Tibial artery (tissue), 4 donors: ENCODE data around the gene INO80.

Source experiments
- DNase-seq, 2 donors: peaks; one replicate each; pipeline ENCODE4 v3.0.0-alpha.2; 2019
- H3K27ac ChIP-seq, 2 donors: fragments of 200-600 bp; sonication (generic) in 1 of 2; 1 replicate in 1 of 2; 2 replicates in 1 of 2; pipeline ENCODE4 v1.5.1; 2018 to 2019; ENCODE audit warnings: mild to moderate bottlenecking in 1 of 2
- H3K27me3 ChIP-seq, 2 donors: fragments of 200-600 bp; sonication (generic) in 1 of 2; one replicate each; pipeline versions ENCODE4 v1.5.1 to v1.6.0; 2016 to 2019
- H3K36me3 ChIP-seq, 3 donors: fragments of 200-600 bp; sonication (generic) in 2 of 3; one replicate each; pipeline ENCODE4 v1.5.1; 2016 to 2019; ENCODE audit warnings: mild to moderate bottlenecking in 2 of 3
- H3K4me1 ChIP-seq, 4 donors: fragments of 200-600 bp; sonication (generic) in 2 of 4; 1 replicate in 3 of 4; 2 replicates in 1 of 4; pipeline ENCODE4 v1.5.1; 2016 to 2019
- H3K4me3 ChIP-seq, 2 donors: fragments of 200-600 bp; sonication (generic) in 1 of 2; 1 replicate in 1 of 2; 2 replicates in 1 of 2; pipeline ENCODE4 v1.5.1; 2018 to 2019; ENCODE audit warnings: mild to moderate bottlenecking in 2 of 2
- H3K9me3 ChIP-seq, 3 donors: fragments of 200-600 bp; sonication (generic) in 1 of 3; one replicate each; pipeline ENCODE4 v1.5.1; 2016 to 2019
- intact Hi-C: fragments of 100-400 bp; cut with DNase I; formaldehyde crosslinking; loops from one replicate; pipeline ENCODE4 v1.15.0; 2023; ENCODE audit warnings: low total_unique reads
- TF ChIP-seq, protein P1 (sequence below), 2 experiments: fragments of 200-600 bp in 1 of 2; fragments of 450-650 bp in 1 of 2; IDR thresholded peaks; one replicate each; pipeline ENCODE4 v1.5.1; 2017 to 2019; ENCODE audit warnings: antibody characterized with exemption in 2 of 2, mild to moderate bottlenecking in 1 of 2, moderate library complexity in 1 of 2

INO80 gene

DNA sequence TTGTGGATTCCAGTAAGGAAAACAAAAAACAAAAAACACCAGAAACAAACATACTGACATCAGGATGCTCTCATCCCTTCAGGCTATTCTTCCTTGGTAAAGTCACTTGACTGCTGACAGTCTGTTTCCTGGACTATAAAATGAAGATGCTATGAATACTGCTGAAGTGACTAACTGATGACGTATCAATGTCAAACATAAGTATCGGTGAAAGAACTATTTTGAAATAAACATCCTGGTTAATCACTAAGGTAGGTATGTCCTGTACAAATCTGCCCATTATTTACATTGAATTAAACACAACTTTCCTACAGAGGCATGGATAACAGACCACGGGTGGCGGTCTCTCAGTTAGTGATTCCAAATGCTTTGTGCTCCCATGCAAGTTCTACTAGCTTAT, 116.9 kb downstream of the INO80 start:
- Histone ChIP-seq H3K4me3 (no peak overlapping the region), H3K27me3 (no peaks in the 10 kb centered on the region), H3K36me3 (peaks cover 29 to 57% (median 31%) of the 10 kb centered on the region in 3 donors), H3K4me1 (peaks cover 0 to 11% (median 5%) of the 10 kb centered on the region in 4 donors), H3K27ac (no peak overlapping the region), H3K9me3 (no peaks in the 10 kb centered on the region)
- TF ChIP-seq, protein P1, sequence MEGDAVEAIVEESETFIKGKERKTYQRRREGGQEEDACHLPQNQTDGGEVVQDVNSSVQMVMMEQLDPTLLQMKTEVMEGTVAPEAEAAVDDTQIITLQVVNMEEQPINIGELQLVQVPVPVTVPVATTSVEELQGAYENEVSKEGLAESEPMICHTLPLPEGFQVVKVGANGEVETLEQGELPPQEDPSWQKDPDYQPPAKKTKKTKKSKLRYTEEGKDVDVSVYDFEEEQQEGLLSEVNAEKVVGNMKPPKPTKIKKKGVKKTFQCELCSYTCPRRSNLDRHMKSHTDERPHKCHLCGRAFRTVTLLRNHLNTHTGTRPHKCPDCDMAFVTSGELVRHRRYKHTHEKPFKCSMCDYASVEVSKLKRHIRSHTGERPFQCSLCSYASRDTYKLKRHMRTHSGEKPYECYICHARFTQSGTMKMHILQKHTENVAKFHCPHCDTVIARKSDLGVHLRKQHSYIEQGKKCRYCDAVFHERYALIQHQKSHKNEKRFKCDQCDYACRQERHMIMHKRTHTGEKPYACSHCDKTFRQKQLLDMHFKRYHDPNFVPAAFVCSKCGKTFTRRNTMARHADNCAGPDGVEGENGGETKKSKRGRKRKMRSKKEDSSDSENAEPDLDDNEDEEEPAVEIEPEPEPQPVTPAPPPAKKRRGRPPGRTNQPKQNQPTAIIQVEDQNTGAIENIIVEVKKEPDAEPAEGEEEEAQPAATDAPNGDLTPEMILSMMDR (IDR thresholded peaks at IDR 0.05): no peak
- DNase-seq: no peak
- intact Hi-C loops: no loop called here

DNA sequence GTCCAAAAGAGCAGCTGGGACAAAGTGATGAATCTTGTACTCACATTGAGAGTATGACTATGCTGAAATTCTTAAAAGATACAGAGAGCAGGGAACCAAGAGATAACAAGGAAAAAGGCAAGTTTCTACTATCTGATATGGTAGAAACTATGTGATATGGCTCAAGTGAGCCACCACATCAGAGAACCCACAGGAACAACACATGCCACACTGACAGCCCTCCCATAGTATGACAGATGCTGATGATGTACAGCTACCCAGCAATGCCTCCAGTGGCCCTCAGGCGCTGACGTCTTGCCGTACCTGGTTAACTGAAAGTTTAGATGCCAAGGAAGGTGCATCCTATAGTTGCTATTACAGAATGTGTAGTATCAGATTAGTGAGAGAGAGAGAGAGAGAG, 120.4 kb downstream of the INO80 start:
- Histone ChIP-seq H3K36me3 (peaks cover 30 to 53% (median 42%) of the 10 kb centered on the region in 3 donors), H3K4me1 (peaks cover 0 to 19% (median 6%) of the 10 kb centered on the region in 4 donors), H3K27ac (no peak overlapping the region), H3K27me3 (no peaks in the 10 kb centered on the region), H3K9me3 (no peaks in the 10 kb centered on the region), H3K4me3 (no peak overlapping the region)
- no peak for DNase-seq
- TF ChIP-seq, protein P1 (IDR thresholded peaks at IDR 0.05): no peak
- intact Hi-C loops: no loop called here

DNA sequence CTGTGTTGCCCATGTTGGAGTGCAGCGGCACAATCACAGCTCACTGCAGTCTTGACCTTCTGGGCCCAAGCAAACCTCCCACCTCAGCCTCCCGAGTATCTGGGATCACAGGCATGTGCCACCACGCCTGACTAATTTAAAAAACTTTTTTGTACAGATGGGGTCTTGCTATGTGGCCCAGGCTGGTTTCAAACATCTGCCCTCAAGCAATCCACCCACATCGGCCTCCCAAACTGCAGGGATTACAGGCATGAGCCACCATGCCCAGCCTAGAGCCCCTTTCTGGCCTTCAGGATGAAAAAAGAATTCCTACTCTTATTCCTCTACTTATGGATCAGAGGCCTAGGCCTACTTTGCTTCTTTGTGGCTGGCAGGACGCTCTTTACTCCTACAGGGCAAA, 123.3 kb downstream of the INO80 start:
- Histone ChIP-seq H3K27ac (peak overlapping the region in 1 of 2 donors; percentile 47), H3K36me3 (peaks cover 35 to 47% (median 47%) of the 10 kb centered on the region in 3 donors), H3K4me3 (no peak overlapping the region), H3K27me3 (no peaks in the 10 kb centered on the region), H3K9me3 (no peaks in the 10 kb centered on the region), H3K4me1 (peaks cover 0 to 19% (median 6%) of the 10 kb centered on the region in 4 donors)
- DNase-seq: no peak
- TF ChIP-seq, protein P1 (IDR thresholded peaks at IDR 0.05): no peak
- intact Hi-C loops: no loop called here

DNA sequence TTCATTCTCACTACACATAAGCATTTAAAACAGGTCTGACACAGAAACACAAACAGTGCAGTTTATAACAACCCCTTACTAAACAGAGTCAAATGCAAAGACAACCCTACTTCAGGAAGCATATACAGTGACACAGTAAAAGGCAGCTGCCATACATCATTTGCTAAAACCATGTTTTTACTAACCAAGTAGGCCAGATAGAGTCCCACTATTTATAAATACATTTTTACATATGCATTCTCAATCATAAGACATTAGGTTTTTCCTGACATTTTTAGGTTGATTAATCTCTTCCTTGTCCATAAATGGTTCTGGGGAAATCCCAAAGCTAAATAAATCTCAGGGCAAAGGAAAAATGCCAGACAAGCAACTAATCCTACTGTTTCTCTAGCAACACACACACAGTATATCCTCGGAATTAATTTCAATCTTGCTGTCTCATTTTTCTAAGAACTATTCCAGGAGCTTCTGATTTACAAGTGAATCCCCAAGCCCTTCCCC, 123.8 kb downstream of the INO80 start:
- intact Hi-C loops: no loop called here
- Histone ChIP-seq H3K4me3 (no peak overlapping the region), H3K27me3 (no peaks in the 10 kb centered on the region), H3K9me3 (no peaks in the 10 kb centered on the region), H3K27ac (peak overlapping the region; percentile 17 to 47), H3K36me3 (peaks cover 34 to 51% (median 50%) of the 10 kb centered on the region in 3 donors), H3K4me1 (peaks cover 0 to 20% (median 6%) of the 10 kb centered on the region in 4 donors)
- TF ChIP-seq, protein P1 (IDR thresholded peaks at IDR 0.05): no peak
- DNase-seq: no peak

DNA sequence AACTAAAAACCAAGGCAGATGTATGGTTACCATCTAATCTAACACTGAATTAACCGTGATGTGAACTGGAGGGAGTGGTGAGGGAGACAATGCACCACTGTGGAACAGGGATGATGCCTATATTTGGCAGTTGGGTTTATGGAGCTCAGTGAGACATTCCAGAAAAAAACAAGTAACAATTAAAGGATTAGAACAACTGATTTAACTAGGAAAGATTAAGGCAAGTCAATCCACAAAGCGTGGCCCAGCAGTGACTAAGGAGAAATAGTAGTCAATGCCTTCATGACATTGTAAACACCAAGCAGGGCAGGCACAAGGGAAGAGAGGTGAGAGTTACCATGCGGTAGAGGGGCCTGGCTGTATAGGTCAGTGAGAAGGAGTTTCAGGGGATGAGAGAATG, 124.7 kb downstream of the INO80 start:
- intact Hi-C loops: no loop called here
- H3K4me1 ChIP-seq: peaks cover 0 to 29% (median 12%) of the 10 kb centered on the region in 4 donors
- peaks cover 32 to 50% (median 50%) of the 10 kb centered on the region in 3 donors for H3K36me3 ChIP-seq
- DNase-seq: no peak
- no peak overlapping the region for H3K4me3 ChIP-seq
- H3K27me3 ChIP-seq: no peaks in the 10 kb centered on the region
- TF ChIP-seq, protein P1 (IDR thresholded peaks at IDR 0.05): no peak
- no peaks in the 10 kb centered on the region for H3K9me3 ChIP-seq
- peak overlapping the region in 1 of 2 donors; percentile 47 for H3K27ac ChIP-seq
